Liver (tissue), 9 donors: Measurements from ENCODE around the gene CPO. TPM values are rescaled to one million over a fixed set of nuclear protein-coding genes. Genes with fewer than 3 reads are reported as not detected.

Source experiments
- DNase-seq: peaks from one replicate; pipeline ENCODE4 v3.0.0-alpha.2; 2017; ENCODE audit warnings: low spot score
- H3K27ac ChIP-seq, 2 donors: one replicate each; pipeline ENCODE4 v1.7.0; 2013; ENCODE audit warnings: inconsistent platforms in 2 of 2, low read length in 2 of 2, control low read depth in 1 of 2, low read depth in 1 of 2, mild to moderate bottlenecking in 1 of 2
- H3K27me3 ChIP-seq, 4 donors: one replicate each; pipeline versions ENCODE4 v1.6.1 to v1.7.0; 2013; ENCODE audit warnings: low read length in 3 of 4, inconsistent platforms in 1 of 4, mild to moderate bottlenecking in 1 of 4, moderate library complexity in 1 of 4; ENCODE audit not compliant: control insufficient read depth in 4 of 4, insufficient read depth in 4 of 4
- H3K36me3 ChIP-seq, 4 donors: one replicate each; pipeline versions ENCODE4 v1.6.1 to v1.7.0; 2013; ENCODE audit warnings: low read length in 3 of 4, mild to moderate bottlenecking in 3 of 4, low read depth in 1 of 4, moderate library complexity in 1 of 4; ENCODE audit not compliant: control insufficient read depth in 4 of 4, insufficient read depth in 3 of 4
- H3K4me1 ChIP-seq, 4 donors: one replicate each; pipeline versions ENCODE4 v1.6.1 to v1.7.0; 2013; ENCODE audit warnings: low read length in 3 of 4, mild to moderate bottlenecking in 3 of 4, moderate library complexity in 1 of 4; ENCODE audit not compliant: control insufficient read depth in 4 of 4, insufficient read depth in 4 of 4
- H3K4me3 ChIP-seq, 3 donors: one replicate each; pipeline versions ENCODE4 v1.6.1 to v1.7.0; 2013; ENCODE audit warnings: low read length in 3 of 3, control low read depth in 1 of 3, low read depth in 1 of 3, mild to moderate bottlenecking in 1 of 3
- H3K9ac ChIP-seq, 2 donors: one replicate each; pipeline ENCODE4 v1.7.0; 2013; ENCODE audit warnings: low read length in 2 of 2, mild to moderate bottlenecking in 2 of 2, moderate library complexity in 2 of 2, control low read depth in 1 of 2, low read depth in 1 of 2
- H3K9me3 ChIP-seq, 4 donors: one replicate each; pipeline versions ENCODE4 v1.6.1 to v1.7.0; 2013; ENCODE audit warnings: low read length in 3 of 4; ENCODE audit not compliant: control insufficient read depth in 4 of 4
- ATF3 ChIP-seq: IDR thresholded peaks from 2 replicates; pipeline ENCODE4 v1.6.1; 2016; ENCODE audit warnings: antibody characterized with exemption
- EGR1 ChIP-seq, 2 donors: IDR thresholded peaks; 2 replicates each; pipeline ENCODE4 v1.6.1; 2016 to 2018; ENCODE audit warnings: antibody characterized with exemption in 2 of 2, low read depth in 2 of 2
- FOXA1 ChIP-seq: IDR thresholded peaks from 2 replicates; pipeline ENCODE4 v1.6.1; 2016; ENCODE audit warnings: antibody characterized with exemption
- GABPA ChIP-seq, 2 donors: IDR thresholded peaks in 1 of 2; conservative IDR thresholded peaks in 1 of 2; 2 replicates each; pipeline ENCODE4 v1.6.1; 2016; ENCODE audit warnings: antibody characterized with exemption in 2 of 2, mild to moderate bottlenecking in 1 of 2, moderate library complexity in 1 of 2
- HNF4A ChIP-seq, 2 donors: conservative IDR thresholded peaks; 2 replicates each; pipeline ENCODE4 v1.6.1; 2016; ENCODE audit warnings: antibody characterized with exemption in 2 of 2, mild to moderate bottlenecking in 2 of 2
- HNF4G ChIP-seq: IDR thresholded peaks from 2 replicates; pipeline ENCODE4 v1.6.1; 2016; ENCODE audit warnings: antibody characterized with exemption
- JUND ChIP-seq, 2 donors: IDR thresholded peaks; 2 replicates each; pipeline ENCODE4 v1.6.1; 2016; ENCODE audit warnings: antibody characterized with exemption in 2 of 2
- NR2F2 ChIP-seq: IDR thresholded peaks from 2 replicates; pipeline ENCODE4 v1.6.1; 2016; ENCODE audit warnings: antibody characterized with exemption
- REST ChIP-seq: IDR thresholded peaks from 2 replicates; pipeline ENCODE4 v1.6.1; 2016; ENCODE audit warnings: antibody characterized with exemption, mild to moderate bottlenecking
- RXRA ChIP-seq, 2 donors: IDR thresholded peaks; 2 replicates each; pipeline ENCODE4 v1.6.1; 2017 to 2018; ENCODE audit warnings: antibody characterized with exemption in 2 of 2, mild to moderate bottlenecking in 1 of 2
- TAF1 ChIP-seq: conservative IDR thresholded peaks from 2 replicates; pipeline ENCODE4 v1.6.1; 2016; ENCODE audit warnings: antibody characterized with exemption, mild to moderate bottlenecking
- YY1 ChIP-seq: IDR thresholded peaks from 2 replicates; pipeline ENCODE4 v1.6.1; 2016; ENCODE audit warnings: antibody characterized with exemption, mild to moderate bottlenecking
- ZBTB33 ChIP-seq: IDR thresholded peaks from 2 replicates; pipeline ENCODE4 v1.6.1; 2016; ENCODE audit warnings: antibody characterized with exemption
- WGBS: extraction: QIAGEN DNeasy Blood & Tissue Kit; methylation state at CpG from one replicate; pipeline ENCODE4 v1.1.7; 2013; 5-methylcytosine and 5-hydroxymethylcytosine counted together
- polyA plus RNA-seq, 2 donors: library from polyadenylated mRNA; stranded (reverse) in 1 of 2; unstranded in 1 of 2; fragments of 200-250 nt in 1 of 2; fragments of >200 nt in 1 of 2; fragmentation: Nextera tagmentation in 1 of 2; extraction: Ambion mirVana in 1 of 2; gene quantifications; one replicate each; pipeline versions ENCODE4 v1.2.1 to v1.2.3, GENCODE V29; 2013 to 2015
- total RNA-seq, 2 donors: library from RNA; depleted of rRNA; stranded (reverse); fragments of >200 nt; gene quantifications; one replicate each; pipeline ENCODE4 v1.2.3, GENCODE V29; 2014
- TF ChIP-seq, protein P1 (sequence below): fragments of 150-350 bp; IDR thresholded peaks from 2 replicates; pipeline ENCODE4 v1.5.1; 2017; ENCODE audit warnings: improper control_type of control experiment, low read depth, low read length; ENCODE audit not compliant: missing input control
- TF ChIP-seq, protein P2 (sequence below): IDR thresholded peaks from 2 replicates; pipeline ENCODE4 v1.6.1; 2016; ENCODE audit warnings: antibody characterized with exemption
- donor health status: healthy.
- donor health status: healthy.
- donor health status: healthy.
- donor health status: healthy.
- donor health status: healthy.

Gene CPO
- total and polyA plus RNA-seq, 4 donors = 0.07 to 0.31 (median 0.25) TPM; not detected in 1

- no peak for DNase-seq
- Histone ChIP-seq H3K9ac (no peak overlapping the region), H3K27ac (no peak overlapping the region), H3K36me3 (no peaks in the 10 kb centered on the region), H3K4me1 (peaks cover 0 to 15% (median 8%) of the 10 kb centered on the region in 4 donors), H3K4me3 (no peak overlapping the region), H3K9me3 (no peaks in the 10 kb centered on the region), H3K27me3 (no peaks in the 10 kb centered on the region)
- no peak for TF ChIP-seq ZBTB33
- TF ChIP-seq, protein P1, sequence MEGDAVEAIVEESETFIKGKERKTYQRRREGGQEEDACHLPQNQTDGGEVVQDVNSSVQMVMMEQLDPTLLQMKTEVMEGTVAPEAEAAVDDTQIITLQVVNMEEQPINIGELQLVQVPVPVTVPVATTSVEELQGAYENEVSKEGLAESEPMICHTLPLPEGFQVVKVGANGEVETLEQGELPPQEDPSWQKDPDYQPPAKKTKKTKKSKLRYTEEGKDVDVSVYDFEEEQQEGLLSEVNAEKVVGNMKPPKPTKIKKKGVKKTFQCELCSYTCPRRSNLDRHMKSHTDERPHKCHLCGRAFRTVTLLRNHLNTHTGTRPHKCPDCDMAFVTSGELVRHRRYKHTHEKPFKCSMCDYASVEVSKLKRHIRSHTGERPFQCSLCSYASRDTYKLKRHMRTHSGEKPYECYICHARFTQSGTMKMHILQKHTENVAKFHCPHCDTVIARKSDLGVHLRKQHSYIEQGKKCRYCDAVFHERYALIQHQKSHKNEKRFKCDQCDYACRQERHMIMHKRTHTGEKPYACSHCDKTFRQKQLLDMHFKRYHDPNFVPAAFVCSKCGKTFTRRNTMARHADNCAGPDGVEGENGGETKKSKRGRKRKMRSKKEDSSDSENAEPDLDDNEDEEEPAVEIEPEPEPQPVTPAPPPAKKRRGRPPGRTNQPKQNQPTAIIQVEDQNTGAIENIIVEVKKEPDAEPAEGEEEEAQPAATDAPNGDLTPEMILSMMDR = no peak
- no peak for TF ChIP-seq NR2F2
- TF ChIP-seq HNF4A (conservative IDR thresholded peaks at IDR 0.05) = peak; percentile 38 to 63
- no peak for TF ChIP-seq FOXA1
- no peak for TF ChIP-seq EGR1 (IDR thresholded peaks at IDR 0.05; ENCODE audit: low read depth in 2 of 2)
- peak in 1 of 2 donors; percentile 30 for TF ChIP-seq RXRA (IDR thresholded peaks at IDR 0.05)
- TF ChIP-seq ATF3 = peak; percentile 19
- peak in 1 of 2 donors; percentile 22 for TF ChIP-seq JUND (IDR thresholded peaks at IDR 0.05)
- WGBS = 32% methylated on average over 3 of the region's 3 CpGs
Observed at GRCh38 chr2:206971805-206972204, 32.5 kb downstream of the CPO start.

- 86% methylated on average over 2 of the region's 2 CpGs for WGBS
- Histone ChIP-seq H3K27ac (no peak overlapping the region), H3K9ac (no peak overlapping the region), H3K27me3 (no peaks in the 10 kb centered on the region), H3K4me3 (no peak overlapping the region), H3K4me1 (no peaks in the 10 kb centered on the region), H3K9me3 (no peaks in the 10 kb centered on the region), H3K36me3 (no peaks in the 10 kb centered on the region)
- no peak for DNase-seq
- TF ChIP-seq TAF1 = no peak
- no peak for TF ChIP-seq EGR1 (IDR thresholded peaks at IDR 0.05; ENCODE audit: low read depth in 2 of 2)
- no peak for TF ChIP-seq NR2F2
- no peak for TF ChIP-seq GABPA (IDR thresholded peaks at IDR 0.05 in 1 of 2, conservative IDR thresholded peaks at IDR 0.05 in 1 of 2)
- TF ChIP-seq ATF3 = no peak
- TF ChIP-seq, protein P2, sequence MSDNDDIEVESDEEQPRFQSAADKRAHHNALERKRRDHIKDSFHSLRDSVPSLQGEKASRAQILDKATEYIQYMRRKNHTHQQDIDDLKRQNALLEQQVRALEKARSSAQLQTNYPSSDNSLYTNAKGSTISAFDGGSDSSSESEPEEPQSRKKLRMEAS = no peak
- no peak for TF ChIP-seq FOXA1
- no peak for TF ChIP-seq YY1
- TF ChIP-seq REST = no peak
- no peak for TF ChIP-seq HNF4G
- TF ChIP-seq, protein P1 = no peak
Observed at GRCh38 chr2:206974551-206974950, 35.2 kb downstream of the CPO start.
